GM18520 (cell line): ENCODE measurements around the gene UGT2B7.
"Not testable (repeated sequence)": the region's sequence is repeated elsewhere in the genome, so short reads cannot be mapped to it uniquely, and the experiment has no call there.

Experiments
- ATAC-seq: cut with Tn5 transposase; IDR thresholded peaks from one replicate; pipeline ENCODE4 v1.9.1; 2021; ENCODE audit not compliant: unreplicated experiment

UGT2B7 gene

DNA sequence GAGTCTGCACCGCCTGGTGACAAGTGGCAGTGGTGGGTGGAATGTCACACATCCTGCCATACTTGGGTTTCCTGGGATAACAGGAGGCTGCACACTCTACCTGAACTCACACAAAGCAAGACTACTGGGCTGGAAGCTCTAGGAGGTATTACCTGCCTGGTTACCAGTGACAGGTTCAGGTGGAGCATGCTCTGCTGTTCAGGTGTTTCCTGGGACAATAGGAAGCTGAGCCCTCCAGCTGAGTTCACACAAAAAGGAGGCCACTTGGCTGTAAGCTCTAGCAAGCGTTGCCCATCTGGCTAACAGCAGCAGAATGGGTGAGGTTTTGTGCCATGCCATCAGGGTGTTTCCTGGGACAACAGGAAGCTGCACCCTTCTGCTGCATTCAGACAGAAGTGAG is 17.4 kb upstream of the UGT2B7 start:
- no peak for ATAC-seq

DNA sequence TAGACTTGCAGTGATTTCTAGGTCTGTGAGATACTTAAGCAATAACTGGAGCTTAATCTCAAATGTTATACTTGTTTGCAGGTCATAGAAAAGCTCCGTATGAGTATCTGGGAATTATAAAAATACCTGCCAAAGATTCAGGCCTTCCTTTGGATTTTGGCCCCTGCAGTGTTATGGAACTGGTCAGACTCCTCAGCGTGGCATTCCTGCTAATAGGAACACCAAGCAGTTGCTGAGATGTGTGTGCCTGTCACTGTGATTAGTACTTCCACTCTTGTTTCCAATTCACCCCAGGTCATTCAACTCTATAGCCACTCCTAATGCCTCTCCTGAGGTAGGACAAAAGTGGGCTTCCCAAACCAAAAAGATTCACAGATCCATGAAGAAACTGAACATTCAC is 7.8 kb upstream of the UGT2B7 start:
- no peak for ATAC-seq

DNA sequence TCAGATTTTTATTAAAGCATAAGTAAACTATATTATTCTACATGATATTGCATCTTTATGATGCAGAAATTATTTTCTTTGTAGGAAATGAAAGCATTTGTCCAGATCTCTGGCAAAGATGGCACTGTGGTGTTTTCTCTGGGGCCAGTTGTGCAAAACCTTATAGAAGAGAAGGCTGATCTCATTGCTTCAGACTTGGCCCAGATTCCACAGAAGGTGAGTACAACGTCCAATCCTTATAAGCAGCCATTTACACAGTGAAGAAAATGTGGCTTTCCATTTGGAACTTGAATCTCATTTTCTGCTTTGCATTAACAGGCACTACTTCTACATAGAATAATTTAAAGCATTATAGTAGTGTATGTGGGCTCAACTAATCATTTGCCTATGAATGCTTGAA is 6.9 kb upstream of the UGT2B7 start:
- no peak for ATAC-seq

DNA sequence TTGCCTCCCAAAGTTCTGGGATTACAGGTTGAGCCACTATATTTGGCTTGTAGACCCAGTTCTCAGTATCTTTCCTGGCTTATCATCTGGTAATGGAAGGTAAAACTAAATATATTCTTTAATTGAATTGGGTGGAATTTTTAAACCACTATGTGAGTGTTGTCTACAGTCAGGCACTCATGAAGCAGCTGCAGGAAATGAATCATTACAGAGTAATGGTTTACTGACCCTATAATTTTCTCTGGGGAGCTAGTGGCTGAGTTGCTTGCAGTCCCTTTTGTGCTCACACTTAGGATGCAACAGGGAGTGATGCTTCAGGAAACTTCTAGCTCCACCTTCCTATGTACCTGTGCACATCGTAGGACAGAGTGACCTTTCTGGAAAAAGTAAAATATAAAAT is 4.1 kb upstream of the UGT2B7 start:
- no peak for ATAC-seq

DNA sequence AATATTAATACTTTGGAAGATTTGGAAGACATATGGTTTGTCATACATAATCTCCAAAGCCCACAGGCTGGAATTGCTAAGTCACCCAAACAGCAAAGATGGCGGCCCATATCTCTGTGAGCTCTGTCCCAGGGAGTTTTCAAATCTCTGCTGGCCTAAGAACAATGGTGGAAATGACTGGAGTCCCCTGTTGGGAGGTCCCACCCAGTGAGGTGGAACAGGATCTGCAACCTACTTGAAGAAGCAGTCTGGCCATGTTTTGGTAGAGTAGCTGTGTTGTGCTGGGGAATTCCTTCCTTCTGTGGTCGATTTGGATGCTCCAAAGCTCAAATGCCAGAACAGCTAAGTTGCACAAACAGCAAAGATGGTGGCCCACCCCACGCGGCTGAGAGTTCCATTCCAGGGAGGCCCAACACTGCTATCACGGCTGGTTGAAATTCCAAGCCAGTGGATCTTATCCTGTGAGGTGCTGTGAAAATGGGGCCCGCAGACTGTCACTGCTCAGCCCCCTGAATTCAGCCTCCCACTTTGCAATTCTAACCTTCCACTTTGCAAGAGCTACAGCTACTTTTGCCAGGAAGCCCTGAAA is 3.2 kb upstream of the UGT2B7 start:
- no peak for ATAC-seq

DNA sequence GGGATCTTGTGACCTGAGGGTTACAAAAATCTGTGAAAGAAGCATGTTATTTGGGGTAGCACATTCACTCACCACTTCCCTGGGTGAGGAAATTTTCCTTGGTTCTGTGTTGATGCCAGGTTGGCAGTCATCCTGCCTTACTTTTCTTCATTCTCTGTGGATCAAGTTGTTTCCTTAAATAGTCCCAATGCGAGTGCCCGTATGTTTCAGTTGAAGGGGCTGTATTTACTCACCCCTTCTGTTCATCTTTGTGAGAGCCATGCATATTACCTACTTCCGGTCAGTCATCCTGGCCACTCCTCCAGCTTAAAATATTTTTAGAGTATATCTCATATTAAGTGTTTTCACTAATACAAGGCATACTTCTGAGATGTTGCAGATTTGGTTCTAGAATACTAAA is 2.6 kb upstream of the UGT2B7 start:
- no peak for ATAC-seq

DNA sequence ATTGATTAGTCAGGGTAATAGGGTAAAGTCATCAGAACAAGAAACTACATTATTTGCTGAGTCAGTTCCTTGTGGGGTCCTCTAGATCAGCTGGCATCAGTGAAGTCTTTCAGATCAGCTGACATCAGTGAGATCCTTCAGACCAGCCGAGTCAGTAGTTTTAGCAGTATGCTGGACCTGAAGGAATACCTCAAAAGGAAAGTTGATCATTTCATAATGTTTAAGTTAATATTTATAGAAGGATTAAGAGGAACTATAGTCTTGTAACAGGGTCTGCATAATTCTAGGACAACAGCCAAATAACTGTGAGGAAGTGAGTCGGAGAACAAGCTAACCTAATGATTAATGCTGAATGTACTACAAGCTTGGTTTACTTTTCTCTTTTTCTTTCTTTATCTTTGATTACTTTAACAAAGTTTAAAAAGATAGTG is 958 bp upstream of the UGT2B7 start:
- ATAC-seq: no peak

DNA sequence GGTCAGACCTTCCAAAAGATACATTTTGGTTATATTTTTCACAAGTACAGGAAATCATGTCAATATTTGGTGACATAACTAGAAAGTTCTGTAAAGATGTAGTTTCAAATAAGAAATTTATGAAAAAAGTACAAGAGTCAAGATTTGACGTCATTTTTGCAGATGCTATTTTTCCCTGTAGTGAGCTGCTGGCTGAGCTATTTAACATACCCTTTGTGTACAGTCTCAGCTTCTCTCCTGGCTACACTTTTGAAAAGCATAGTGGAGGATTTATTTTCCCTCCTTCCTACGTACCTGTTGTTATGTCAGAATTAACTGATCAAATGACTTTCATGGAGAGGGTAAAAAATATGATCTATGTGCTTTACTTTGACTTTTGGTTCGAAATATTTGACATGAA is 536 bp downstream of the UGT2B7 start:
- ATAC-seq: no peak

DNA sequence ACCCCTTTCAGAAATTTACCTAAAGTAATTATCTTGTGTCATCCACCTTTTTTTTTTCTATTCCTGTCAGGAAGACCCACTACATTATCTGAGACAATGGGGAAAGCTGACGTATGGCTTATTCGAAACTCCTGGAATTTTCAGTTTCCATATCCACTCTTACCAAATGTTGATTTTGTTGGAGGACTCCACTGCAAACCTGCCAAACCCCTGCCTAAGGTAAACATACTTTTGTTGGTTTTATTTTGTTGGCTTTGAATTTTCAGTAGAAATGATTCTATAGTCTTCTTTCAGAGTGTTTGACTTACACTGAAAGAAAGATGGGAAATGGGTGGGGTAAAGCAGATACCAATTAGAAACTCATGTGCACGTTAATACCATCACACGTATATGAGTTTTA is 2.2 kb downstream of the UGT2B7 start:
- no peak for ATAC-seq

DNA sequence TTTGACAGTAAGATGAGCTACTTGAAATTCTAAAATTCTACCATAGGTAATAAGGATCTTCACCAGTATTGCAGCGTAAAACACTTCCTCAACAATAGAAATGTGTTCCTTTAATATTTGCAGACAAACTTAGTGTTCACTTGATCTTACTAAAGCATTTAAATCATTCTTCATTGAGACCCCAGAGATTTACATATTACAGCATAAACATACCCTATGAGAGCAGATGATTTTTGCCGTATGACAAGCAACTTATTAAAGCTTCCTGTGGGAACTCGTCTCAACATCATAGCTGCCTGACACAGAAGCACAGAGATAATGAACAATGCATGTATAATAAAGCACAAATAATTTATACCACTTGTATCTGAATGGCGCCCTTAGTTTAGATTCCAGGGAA is 3.6 kb downstream of the UGT2B7 start:
- ATAC-seq: no peak

DNA sequence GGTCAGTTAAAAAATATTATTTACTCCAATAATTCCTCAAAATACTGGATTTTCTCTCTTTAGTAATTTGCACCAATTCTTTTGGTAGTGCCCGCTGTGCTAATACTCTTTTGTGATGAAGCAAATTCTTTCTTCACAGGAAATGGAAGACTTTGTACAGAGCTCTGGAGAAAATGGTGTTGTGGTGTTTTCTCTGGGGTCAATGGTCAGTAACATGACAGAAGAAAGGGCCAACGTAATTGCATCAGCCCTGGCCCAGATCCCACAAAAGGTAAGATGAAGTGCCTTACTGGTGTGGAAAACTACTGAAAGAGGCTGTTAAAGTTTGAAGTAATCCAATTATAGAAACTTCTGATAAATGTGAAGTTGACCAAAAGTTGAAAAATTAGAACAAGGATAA is 6.4 kb downstream of the UGT2B7 start:
- not testable (repeated sequence) for ATAC-seq

DNA sequence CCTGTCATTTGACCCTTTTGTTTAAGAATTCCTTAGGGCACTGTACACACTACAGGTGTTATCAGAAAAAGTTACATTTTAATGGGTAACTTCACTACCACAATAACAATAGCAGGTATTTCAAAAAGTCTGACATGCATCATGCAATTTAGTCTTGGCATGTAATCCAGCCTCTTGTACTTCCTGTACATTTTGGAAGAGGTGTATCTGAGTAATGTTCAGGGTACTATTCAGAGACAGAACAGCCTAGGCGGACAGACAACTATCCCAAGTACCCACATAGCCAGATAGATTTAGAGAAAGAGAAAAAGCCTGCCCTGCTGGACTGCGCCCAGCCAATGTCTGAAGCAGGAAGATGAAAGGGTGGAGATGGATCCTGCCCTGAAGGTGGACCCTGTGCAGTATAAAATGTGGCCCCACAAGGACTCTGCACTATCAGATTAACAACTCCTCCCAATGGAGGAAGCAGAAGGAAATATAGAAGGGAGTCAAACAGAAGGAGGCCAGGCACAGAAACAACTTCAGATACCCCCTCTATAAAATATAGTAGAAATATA is 8.5 kb downstream of the UGT2B7 start:
- ATAC-seq: no peak

DNA sequence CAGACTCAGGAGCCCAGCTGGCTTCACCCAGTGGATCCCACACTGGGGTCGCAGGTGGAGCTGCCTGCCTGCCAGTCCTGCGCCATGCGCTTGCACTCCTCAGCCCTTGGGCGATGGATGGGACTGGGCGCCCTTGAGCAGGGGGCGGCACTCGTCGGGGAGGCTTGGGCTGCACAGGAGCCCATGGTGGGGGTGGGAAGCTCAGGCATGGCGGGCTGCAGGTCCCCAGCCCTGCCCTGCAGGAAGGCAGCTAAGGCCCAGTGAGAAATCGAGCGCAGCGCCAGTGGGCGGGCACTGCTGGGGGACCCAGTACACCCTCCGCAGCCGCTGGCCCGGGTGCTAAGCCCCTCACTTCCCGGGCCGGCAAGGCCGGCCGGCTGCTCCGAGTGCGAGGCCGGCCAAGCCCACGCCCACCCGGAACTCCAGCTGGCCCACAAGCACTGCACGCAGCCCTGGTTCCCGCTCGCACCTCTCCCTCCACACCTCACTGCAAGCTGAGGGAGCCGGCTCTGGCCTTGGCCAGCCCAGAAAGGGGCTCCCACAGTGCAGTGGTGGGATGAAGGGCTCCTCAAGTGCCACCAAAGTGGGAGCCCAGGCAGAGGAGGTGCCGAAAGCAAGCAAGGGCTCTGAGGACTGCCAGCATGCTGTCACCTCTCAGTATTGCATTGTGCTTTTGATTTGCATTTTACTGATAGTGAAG is 19.0 kb downstream of the UGT2B7 start:
- ATAC-seq: not testable (repeated sequence)

DNA sequence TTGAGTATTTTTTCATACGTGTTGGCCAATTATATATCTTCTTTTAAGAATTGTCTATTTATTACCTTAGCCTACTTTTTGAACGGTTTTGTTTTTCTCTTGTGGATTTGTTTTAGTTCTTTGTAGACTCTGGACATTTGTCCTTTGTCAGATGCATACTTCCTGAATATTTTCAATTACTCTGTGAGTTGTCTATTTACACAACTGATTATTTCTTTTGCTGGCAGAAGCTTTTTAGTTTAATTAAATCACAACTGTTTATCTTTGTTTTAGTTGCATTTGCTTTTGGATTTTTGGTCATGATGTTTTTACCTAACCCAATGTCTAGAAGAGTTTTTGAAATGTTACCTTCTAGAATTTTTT is 19.6 kb downstream of the UGT2B7 start:
- ATAC-seq: no peak

DNA sequence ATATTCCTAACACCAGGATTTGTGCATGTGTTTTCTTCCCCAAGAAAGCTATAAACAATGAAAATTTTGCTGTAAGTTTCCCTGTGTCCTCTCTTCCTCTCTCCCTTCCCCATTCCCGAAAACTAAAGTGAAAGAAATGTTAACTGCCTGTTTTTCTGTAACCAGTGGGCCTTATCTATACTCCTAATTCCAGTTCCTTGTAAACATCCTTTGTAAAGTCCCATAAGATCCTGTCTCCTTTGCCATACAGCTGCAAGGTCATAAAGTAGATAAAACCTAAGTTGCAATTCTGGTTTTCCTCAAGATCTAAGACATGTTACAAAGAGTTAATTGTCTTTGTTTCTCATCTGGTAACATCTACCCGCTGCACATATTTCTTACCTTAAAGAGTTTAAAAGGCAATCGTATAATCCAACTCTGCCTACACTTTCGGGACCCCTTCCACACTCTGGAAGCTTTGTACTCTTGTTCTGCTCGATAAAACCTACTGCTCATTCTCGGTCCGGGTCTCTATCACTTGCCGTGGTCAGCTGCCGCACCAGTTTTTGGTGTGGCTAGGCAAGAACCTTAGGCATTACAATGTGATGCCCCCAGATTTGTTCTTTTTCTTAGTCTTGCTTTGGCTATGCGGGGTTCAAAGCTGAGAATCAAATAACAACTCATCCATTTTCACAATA is 20.5 kb downstream of the UGT2B7 start:
- no peak for ATAC-seq

DNA sequence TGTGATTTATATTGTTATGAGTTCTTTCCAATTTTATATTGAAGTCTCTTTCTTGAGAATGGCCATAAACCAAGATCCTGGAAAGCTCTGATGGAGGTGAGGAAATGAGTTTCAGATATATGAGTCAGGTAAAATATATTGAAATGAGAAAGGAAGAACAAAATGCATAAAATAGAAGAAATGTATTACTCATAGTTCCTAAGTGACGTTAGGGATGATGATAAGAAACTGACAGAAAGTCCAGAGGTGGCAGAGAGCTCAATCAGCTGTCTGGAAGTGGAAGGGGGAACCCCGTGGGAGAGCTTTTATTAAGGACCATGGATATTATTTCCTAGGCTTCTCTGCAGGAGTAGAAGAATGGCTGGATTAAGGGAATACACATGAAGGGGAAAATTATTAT is 24.6 kb downstream of the UGT2B7 start:
- ATAC-seq: no peak

DNA sequence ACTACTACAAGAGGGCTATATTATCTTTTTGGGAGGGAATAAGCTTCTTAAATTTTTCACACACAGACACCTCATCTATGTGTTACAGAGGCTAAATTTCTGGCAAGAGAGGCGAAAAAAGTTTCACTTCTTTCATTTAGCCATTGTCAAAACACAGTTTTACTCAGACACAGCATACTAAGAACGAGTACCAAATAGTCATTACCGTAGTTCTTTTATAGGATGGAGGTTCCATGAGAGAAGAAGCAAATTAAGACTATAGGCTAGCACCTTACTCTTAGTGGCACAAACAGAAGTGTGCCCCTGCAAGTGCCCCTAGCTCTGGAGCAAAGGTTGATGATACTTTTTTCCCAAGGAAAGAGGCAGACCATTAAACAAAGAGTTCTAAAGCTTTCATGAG is 26.2 kb downstream of the UGT2B7 start:
- peak; percentile 42 for ATAC-seq

DNA sequence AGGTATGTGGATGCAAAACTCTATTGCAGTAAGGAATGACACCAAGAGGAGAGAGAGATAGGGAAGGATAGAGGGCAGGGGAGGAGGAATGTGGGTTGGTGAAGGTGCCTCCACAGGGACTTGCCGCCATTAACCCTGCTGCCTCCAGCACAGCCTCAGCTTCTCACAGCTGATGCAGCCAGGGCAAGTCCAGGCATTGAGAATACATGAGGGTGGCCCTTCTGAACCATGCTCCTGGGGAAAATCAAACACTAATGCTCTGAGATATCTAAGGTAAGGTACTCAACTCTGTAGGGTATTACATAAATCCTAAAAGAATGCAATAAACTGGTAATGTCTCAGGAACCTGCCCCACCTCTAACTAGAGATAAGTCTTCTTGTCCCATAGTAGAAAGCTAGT is 28.7 kb downstream of the UGT2B7 start:
- no peak for ATAC-seq

DNA sequence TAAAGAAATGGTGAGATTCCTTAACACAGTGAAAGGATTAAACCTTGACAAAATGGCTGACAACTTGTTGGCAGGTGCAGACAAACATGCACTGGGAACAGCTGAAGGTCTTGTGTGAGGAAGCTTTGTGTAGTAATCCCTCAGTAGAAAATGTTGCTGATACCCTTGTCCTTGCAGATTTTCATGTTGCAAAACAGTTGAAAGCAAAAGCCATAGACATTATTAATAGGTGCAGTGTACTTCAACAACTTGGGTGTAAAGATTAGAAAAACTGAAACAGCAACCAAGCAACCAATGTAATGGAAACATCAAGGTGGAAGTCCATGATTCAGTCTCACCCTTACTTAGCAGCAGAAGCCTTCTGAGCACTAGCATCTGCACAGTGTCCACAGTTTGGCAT is 29.8 kb downstream of the UGT2B7 start:
- no peak for ATAC-seq

DNA sequence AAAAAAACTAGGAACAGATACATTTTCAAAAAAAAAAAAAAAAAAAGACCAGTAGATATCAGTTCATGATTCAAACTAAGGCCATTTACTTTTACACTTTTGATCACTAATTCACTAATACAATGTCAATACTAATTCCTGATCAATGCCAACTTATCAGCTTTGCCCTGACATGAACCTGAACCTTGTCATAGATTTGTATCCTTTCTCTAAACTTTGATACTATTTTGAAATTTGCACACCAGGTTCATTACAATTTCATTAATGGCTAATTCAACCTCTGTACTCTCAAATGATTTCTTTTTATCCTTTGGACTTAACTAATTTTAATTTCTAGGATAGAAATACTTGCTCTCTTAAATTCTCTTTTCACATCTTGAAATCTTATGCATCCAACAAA is 37.7 kb downstream of the UGT2B7 start:
- ATAC-seq: no peak

DNA sequence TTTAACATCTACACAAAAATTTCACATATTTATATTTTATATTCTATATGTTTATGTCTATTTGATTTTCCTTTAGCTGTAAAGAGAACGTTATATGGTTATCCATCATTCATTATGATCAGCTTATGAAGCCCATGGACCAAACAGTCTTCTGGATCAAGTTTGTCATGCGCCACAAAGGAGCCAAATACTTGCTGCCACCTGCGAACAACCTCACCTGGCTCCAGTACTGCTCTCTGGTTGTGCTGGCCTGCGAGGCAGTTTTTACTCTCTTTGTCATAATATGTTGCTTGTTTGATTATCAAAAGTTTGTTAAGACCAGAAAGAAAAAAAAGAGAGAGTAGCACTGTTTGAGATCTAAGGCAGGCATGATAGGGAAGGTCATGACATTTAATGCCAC is 38.2 kb downstream of the UGT2B7 start:
- ATAC-seq: no peak

DNA sequence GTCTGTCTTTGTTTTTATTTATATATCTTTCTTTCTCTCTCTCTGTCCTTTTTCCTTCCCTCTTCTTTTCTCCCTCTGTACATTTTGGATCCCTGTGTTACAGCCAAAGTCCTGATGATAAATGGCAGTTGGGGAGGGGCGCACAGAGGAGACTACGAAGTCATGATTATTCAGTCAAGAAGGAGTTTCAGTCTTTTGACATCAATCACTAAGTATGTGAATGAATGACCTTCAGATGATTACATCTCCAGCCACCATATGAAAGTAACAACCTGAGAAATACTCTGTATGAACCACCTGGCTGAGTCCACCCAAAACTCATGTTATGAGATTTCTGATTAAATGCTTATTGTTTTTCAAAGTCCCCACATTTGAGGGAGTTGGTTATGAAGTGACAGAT is 45.0 kb downstream of the UGT2B7 start:
- no peak for ATAC-seq
